Vagina (tissue), 2 donors: ENCODE data around the gene SUPT6H. TPM values are rescaled to one million over a fixed set of nuclear protein-coding genes. Genes with fewer than 3 reads are reported as not detected.

Source experiments
- DNase-seq, 2 donors: peaks; one replicate each; pipeline ENCODE4 v3.0.0-alpha.2; 2017; ENCODE audit errors: extremely low spot score in 2 of 2
- H3K27ac ChIP-seq: fragments of 200-600 bp; sonication (generic); one replicate; pipeline ENCODE4 v1.5.1; 2019
- H3K27me3 ChIP-seq: fragments of 200-600 bp; sonication (generic); one replicate; pipeline ENCODE4 v1.5.1; 2019
- H3K36me3 ChIP-seq, 2 donors: fragments of 200-600 bp; sonication (generic); one replicate each; pipeline ENCODE4 v1.5.1; 2017 to 2019
- H3K4me1 ChIP-seq: fragments of 200-600 bp; sonication (generic); one replicate; pipeline ENCODE4 v1.5.1; 2019
- H3K4me3 ChIP-seq, 2 donors: fragments of 200-600 bp; sonication (generic); 1 replicate in 1 of 2; 2 replicates in 1 of 2; pipeline ENCODE4 v1.5.1; 2016 to 2019
- H3K9me3 ChIP-seq: fragments of 200-600 bp; sonication (generic); one replicate; pipeline ENCODE4 v1.5.1; 2019
- POLR2A ChIP-seq, 2 donors: fragments of 450-650 bp; IDR thresholded peaks; one replicate each; pipeline ENCODE4 v1.6.1; 2017; ENCODE audit warnings: antibody characterized with exemption in 2 of 2, mild to moderate bottlenecking in 2 of 2, moderate library complexity in 2 of 2
- POLR2AphosphoS5 ChIP-seq, 2 donors: sonication (generic); formaldehyde crosslinking; IDR thresholded peaks; one replicate each; pipeline ENCODE4 v1.9.0; 2017; ENCODE audit warnings: antibody characterized with exemption in 2 of 2, mild to moderate bottlenecking in 2 of 2, low read depth in 1 of 2; ENCODE audit not compliant: insufficient read depth in 1 of 2
- intact Hi-C: fragments of 100-400 bp; cut with DNase I; formaldehyde crosslinking; loops from one replicate; pipeline ENCODE4 v1.15.1; 2023
- total RNA-seq: library from RNA; depleted of rRNA; stranded (reverse); fragments of >200 nt; gene quantifications from one replicate; pipeline ENCODE4 v1.2.3, GENCODE V29; 2016
- TF ChIP-seq, protein P1 (sequence below), 3 experiments: fragments of 450-650 bp in 2 of 3; fragments of 200-600 bp in 1 of 3; sonication (generic) in 1 of 3; IDR thresholded peaks; one replicate each; pipeline ENCODE4 v1.5.1; 2017 to 2019; ENCODE audit warnings: antibody characterized with exemption in 3 of 3, mild to moderate bottlenecking in 2 of 3, moderate library complexity in 2 of 3

The SUPT6H gene
- total RNA-seq, 1 donor from 2014 or later = 89.6 TPM

- H3K27me3 ChIP-seq = no peaks in the 10 kb centered on the region
- no peak for TF ChIP-seq POLR2AphosphoS5 (IDR thresholded peaks at IDR 0.05; ENCODE audit: insufficient read depth in 1 of 2, low read depth in 1 of 2)
- TF ChIP-seq, protein P1, sequence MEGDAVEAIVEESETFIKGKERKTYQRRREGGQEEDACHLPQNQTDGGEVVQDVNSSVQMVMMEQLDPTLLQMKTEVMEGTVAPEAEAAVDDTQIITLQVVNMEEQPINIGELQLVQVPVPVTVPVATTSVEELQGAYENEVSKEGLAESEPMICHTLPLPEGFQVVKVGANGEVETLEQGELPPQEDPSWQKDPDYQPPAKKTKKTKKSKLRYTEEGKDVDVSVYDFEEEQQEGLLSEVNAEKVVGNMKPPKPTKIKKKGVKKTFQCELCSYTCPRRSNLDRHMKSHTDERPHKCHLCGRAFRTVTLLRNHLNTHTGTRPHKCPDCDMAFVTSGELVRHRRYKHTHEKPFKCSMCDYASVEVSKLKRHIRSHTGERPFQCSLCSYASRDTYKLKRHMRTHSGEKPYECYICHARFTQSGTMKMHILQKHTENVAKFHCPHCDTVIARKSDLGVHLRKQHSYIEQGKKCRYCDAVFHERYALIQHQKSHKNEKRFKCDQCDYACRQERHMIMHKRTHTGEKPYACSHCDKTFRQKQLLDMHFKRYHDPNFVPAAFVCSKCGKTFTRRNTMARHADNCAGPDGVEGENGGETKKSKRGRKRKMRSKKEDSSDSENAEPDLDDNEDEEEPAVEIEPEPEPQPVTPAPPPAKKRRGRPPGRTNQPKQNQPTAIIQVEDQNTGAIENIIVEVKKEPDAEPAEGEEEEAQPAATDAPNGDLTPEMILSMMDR (IDR thresholded peaks at IDR 0.05) = no peak
- no peak for TF ChIP-seq POLR2A (IDR thresholded peaks at IDR 0.05)
- intact Hi-C loops = no loop called here
- H3K27ac ChIP-seq = peak overlapping the region; percentile 95
- peaks cover 0 to 24% of the 10 kb centered on the region in 2 donors for H3K36me3 ChIP-seq
- peaks cover 56% of the 10 kb centered on the region for H3K4me1 ChIP-seq
- DNase-seq = no peak
- no peaks in the 10 kb centered on the region for H3K9me3 ChIP-seq
- peak overlapping the region; percentile 68 to 90 for H3K4me3 ChIP-seq
These were observed 473 bp downstream of the SUPT6H start for GRCh38 chr17:28662527-28662829.

DNA sequence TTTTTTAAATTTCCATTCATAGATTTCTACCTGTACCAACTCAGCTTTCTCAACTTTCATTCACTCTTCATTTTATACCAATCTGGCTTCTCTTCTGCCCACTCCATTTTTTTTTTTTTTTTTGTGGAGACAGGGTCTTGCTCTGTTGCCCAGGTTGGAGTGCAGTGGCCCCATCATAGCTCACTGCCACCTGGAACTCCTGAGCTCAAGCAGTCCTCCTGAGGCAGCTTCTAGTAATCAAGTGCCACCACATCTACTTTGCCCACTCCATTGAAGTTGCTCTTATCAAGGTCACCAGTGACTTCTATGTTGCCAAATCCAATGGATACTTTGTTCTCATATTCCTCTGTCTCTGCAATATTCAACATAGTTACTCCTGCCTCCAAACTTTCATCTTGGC is 1.7 kb downstream of the SUPT6H start:
- TF ChIP-seq POLR2A (IDR thresholded peaks at IDR 0.05) (no peak), POLR2AphosphoS5 (IDR thresholded peaks at IDR 0.05; ENCODE audit: insufficient read depth in 1 of 2, low read depth in 1 of 2) (no peak)
- TF ChIP-seq, protein P1 (IDR thresholded peaks at IDR 0.05) = no peak
- Histone ChIP-seq H3K4me3 (no peak overlapping the region), H3K36me3 (peaks cover 0 to 28% of the 10 kb centered on the region in 2 donors), H3K27ac (no peak overlapping the region), H3K9me3 (no peaks in the 10 kb centered on the region), H3K27me3 (no peaks in the 10 kb centered on the region), H3K4me1 (peaks cover 68% of the 10 kb centered on the region)
- intact Hi-C loops = no loop called here
- no peak for DNase-seq

DNA sequence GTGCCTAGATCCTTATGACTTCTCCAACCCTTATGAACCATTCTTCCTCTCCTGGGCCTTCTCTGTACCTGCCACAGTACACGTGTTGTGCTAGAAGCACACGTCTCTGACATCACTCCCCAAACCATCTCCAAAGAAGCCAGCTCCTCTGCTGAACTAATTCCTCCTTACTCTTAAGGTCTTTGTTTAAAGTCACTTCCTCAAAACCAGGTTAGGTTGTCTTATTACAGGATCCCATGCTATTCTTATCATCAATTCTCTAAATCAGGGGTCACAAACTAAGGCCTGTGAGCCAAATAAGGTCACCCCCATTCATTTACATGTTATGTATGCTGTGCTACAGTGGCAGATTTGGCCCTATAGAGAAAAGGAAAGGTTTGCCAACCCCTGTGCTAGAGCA is 4.0 kb downstream of the SUPT6H start:
- Histone ChIP-seq H3K27me3 (no peaks in the 10 kb centered on the region), H3K9me3 (no peaks in the 10 kb centered on the region), H3K36me3 (peaks cover 0 to 35% of the 10 kb centered on the region in 2 donors), H3K4me3 (no peak overlapping the region), H3K4me1 (peaks cover 59% of the 10 kb centered on the region), H3K27ac (no peak overlapping the region)
- TF ChIP-seq POLR2AphosphoS5 (IDR thresholded peaks at IDR 0.05; ENCODE audit: insufficient read depth in 1 of 2, low read depth in 1 of 2) (no peak), POLR2A (IDR thresholded peaks at IDR 0.05) (no peak)
- TF ChIP-seq, protein P1 (IDR thresholded peaks at IDR 0.05) = no peak
- intact Hi-C loops = no loop called here
- DNase-seq = no peak

DNA sequence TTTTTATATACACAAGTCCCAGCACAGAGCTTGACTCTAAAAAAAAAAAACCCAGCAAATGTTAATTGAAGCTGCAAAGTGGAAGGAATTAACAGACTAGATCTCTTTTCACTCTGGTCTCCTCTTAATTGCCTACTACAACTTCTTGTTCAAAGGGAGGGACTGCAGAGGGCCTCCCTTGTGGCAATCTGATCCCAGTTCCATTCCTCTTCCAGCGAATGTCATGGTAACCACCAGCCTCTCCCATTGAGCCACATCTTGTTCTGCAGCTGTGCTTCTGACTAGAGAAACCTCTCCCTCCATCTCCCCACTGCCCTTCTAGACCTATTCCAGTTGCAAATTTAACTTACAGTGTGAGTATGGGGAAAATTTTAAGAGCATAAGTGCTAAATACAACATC is 5.9 kb downstream of the SUPT6H start:
- peaks cover 50% of the 10 kb centered on the region for H3K4me1 ChIP-seq
- no peak for DNase-seq

GRCh38 chr17:28669918-28670317 is 7.9 kb downstream of the SUPT6H start:
- intact Hi-C loops = no loop called here
- no peaks in the 10 kb centered on the region for H3K9me3 ChIP-seq
- no peak for DNase-seq
- no peak overlapping the region for H3K27ac ChIP-seq
- H3K4me1 ChIP-seq = peaks cover 29% of the 10 kb centered on the region
- no peaks in the 10 kb centered on the region for H3K27me3 ChIP-seq
- H3K4me3 ChIP-seq = no peak overlapping the region
- TF ChIP-seq POLR2A (IDR thresholded peaks at IDR 0.05) (no peak), POLR2AphosphoS5 (IDR thresholded peaks at IDR 0.05; ENCODE audit: insufficient read depth in 1 of 2, low read depth in 1 of 2) (no peak)
- TF ChIP-seq, protein P1 (IDR thresholded peaks at IDR 0.05) = no peak
- peaks cover 0 to 65% of the 10 kb centered on the region in 2 donors for H3K36me3 ChIP-seq

More for the DNA sequence above, 5.9 kb downstream of the SUPT6H start:
- Histone ChIP-seq H3K9me3 (no peaks in the 10 kb centered on the region), H3K4me3 (no peak overlapping the region), H3K27ac (no peak overlapping the region), H3K27me3 (no peaks in the 10 kb centered on the region), H3K36me3 (peaks cover 0 to 52% of the 10 kb centered on the region in 2 donors)
- TF ChIP-seq, protein P1 (IDR thresholded peaks at IDR 0.05) = no peak
- no peak for TF ChIP-seq POLR2A (IDR thresholded peaks at IDR 0.05)
- intact Hi-C loops = no loop called here
